GM19099 (cell line): ENCODE data around the gene ANKRD29.

Source experiments
- POLR2A ChIP-seq: IDR thresholded peaks from 3 replicates; pipeline ENCODE4 v1.6.1; 2011; ENCODE audit warnings: low read depth; ENCODE audit not compliant: insufficient read length; ENCODE audit errors: extremely low read depth

ANKRD29 gene

DNA sequence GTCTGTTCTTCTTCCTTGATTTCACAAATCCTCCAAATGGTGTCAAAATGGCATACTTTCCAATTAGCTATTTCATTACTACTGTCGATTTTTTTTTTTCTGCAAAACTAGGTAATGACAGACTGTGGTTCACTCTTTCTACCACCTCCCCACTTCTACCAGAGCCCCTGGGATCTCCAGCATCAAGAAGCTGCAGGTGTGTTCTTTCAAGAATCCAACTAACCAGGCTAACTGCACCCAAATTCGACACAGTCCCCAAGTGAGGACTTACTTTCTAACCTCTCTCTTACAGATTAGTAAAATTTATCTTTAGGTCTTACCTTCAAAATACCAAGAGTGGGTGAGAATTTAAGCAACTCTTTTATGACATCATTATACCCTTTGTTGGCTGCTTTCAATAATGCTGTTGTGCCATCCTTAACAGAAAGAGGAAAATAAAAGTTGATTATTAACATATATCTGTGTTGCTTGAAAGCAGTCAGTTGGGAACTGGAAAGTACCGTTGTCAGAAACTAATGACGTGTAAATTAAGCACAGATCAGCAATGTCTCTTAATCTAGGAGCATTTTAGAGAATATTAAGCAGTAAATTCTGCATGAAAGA, 45.2 kb downstream of the ANKRD29 start:
- peak; percentile 29 for TF ChIP-seq POLR2A

DNA sequence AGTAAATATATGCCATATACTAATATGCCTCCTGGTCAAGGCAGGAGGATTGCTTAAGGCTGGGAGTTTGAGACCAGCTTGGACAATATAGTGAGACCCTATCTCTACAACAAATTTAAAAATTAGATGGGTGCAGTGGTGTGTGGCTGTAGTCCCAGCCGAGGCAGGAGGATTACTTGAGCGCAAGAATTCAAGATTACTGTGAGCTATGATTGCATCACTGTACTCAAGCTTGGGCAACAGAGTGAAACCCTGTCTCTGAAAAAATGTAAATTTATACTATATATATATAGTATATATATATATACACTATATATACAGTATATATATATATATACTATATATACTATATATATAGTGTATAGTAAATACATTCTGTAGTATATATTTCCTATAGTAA, 46.5 kb downstream of the ANKRD29 start:
- no peak for TF ChIP-seq POLR2A

DNA sequence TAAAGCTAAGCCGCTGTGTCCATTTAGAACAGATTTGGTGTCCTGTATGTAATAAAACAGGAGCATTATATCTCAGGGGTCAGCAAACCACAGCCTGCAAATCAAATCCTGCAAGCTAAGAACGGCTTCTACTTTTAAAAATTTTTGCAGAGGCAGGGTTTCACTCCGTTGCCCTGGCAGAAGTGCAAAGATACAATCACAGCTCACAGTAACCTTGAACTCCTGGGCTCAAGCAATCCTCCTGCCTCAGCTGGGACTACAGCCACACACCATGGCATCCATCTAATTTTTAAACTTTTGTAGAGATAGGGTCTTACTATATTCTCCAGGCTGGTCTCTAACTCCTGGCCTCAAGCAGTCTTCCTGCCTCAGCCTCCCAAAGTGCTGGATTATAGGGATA, 47.8 kb downstream of the ANKRD29 start:
- TF ChIP-seq POLR2A, result no peak

DNA sequence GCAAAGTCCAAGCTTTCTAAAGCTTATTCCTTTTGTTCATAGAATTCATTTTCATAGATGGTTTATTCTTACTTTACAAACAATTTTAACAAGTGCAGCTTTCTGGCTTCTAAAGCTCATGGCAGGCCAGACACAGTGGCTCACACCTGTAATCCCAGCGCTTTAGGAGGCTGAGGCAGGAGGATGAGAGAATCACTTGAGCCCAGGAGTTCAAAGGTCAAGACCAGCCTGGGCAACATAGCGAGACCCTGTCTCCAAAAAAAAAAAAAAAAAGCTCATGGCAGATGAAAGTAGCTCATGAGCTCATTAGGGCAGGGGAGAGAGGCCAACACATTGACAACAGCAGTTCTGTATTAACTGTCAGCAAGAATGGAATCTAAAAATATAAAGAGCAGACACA, 48.3 kb downstream of the ANKRD29 start:
- no peak for TF ChIP-seq POLR2A

DNA sequence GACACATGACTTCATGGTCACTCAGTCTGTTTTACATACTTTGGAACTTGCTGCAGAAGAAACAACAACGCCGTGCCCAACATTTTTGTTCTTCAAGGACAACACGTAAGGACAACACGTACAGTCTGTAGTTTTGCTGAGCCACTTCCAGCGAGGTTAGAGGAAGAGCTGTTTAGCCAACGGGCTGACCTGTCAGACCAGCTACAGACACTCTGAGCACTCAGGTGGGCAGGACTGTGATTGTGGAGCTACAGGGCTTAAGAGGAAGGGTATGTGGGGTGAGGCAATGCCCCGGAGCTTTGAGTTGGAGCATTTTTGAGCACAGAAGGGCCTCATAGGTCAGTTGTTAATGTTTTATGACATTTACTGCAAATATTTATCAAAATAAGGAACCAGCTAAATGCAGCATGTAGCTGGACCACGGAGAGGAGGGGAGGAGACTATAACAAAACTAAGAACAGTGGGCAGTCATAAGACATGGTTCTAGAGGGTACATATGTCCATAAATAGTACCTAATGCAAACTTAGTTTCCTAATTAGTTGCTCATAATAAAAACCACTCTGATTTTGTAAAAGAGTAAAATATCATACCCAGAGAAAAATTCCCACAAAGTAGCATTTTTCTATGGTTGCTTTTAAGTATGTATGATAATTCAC, 50.1 kb downstream of the ANKRD29 start:
- TF ChIP-seq POLR2A, result no peak

DNA sequence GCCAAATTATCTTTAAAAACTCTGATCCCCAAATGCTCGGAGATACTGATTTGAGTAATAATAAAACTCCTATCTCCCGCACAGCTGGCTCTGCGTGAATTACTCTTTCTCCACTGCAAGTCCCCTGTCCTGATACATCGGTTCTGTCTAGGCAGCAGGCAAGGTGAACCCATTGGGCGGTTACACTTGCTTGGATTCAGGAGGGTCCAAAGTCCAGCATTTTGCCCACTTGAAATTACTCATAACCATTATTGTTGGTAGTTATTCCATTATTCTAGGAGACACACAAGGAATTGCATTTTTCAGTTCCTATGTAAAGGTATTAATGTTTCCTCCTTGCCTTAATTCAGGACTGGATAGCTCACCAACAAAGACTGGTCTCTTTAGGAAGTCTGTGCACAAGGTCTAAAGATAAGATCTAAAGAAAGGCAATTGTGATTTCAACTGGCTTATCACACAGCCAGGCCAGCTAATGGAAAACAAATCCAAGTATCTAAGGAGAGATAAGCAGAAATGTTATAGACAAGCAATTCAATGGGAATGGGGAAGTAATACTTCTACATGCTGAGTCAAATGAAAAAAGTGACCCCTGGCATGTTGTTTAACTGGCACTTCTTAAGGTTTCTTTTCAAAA, 53.2 kb downstream of the ANKRD29 start:
- TF ChIP-seq POLR2A, result no peak

DNA sequence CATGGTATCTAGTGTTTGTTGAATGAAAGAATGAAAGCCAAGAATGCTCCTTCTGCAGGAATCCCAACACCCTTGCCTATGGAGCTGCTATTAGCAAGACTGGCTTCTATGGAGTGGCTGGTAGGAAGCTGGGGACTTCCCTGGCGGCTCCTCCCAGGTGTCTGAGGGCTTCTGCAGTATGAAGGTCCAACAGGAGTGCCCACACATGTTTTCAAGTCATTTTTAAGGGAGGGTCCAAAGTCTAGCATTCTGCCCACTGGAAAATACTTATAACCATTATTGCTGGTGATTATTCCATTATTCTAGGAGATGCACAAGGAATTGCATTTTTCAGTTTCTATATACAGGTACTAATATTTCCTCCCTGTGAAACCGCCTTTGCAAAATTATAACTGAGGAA, 54.5 kb downstream of the ANKRD29 start:
- no peak for TF ChIP-seq POLR2A

DNA sequence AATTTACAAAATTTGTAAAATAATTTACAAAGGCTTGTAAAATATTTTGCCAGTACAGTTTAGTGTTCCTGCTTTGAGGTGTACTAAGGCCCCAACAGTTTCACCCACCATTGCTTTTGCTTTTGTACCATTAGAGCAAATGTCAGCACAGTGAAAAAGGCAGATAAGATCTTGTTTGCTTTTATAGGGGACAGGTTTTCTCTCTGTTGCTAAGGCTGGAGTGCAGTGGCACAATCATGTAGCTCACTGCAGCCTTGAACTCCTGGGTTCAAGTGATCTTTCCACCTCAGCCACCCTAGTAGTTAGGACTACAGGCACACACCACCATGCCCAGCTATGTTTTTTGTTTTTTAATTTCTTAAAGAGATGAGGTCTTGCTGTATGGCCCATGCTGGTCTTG, 56.8 kb downstream of the ANKRD29 start:
- no peak for TF ChIP-seq POLR2A

DNA sequence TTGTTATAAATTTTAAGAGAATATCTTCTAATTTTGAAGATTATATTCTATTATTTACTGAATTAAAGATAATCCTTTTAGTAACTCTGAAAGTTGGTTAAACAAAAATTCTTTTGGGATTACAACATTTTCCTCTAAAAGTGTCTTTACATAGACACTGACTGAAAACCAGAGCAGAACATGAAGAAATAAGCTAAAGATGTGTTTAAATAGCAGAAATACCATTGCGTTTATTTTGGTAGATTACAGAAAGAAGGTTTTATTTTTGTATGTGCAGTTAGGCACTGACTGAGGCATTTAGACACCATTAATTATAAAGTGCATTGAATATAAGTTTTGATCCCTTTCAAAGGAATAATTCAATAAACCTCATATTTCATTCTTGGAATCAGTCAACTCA, 62.9 kb downstream of the ANKRD29 start:
- TF ChIP-seq POLR2A, result no peak

DNA sequence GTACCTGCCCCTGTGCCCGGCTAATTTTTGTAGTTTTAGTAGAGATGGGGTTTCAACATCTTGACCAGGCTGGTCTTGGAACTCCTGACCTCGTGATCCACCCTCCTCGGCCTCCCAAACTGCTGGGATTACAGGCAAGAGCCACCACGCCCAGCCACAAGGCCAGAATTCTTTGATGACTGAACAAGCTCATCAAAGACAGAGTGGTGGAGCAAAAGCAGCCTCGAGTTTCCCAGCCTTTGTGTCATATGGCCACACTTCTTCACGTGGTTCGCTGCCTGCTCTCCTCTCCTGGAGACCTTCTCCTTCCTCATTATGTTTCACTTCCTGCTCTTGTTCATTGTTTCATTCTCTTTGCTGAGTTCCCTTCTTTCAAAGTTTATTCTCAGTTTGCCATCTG, 66.5 kb downstream of the ANKRD29 start:
- TF ChIP-seq POLR2A, result no peak

DNA sequence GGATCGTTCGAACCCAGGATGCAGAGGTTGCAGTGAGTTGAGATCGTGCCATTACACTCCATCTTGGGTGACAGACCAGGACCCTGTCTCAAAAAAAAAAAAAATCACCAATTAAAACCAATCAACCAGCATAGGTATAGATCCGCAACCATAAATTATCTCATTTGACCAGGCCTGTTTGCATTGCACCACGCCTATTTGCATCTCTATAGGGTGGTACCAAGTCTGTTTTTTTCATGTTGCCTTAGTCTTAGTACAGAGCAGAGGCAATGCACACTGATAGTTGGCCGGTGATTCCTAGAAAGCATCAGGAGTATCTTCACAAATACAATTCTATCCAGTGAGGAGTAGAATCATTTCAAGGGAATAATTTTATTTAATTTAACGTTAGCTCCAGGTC, 67.1 kb downstream of the ANKRD29 start:
- no peak for TF ChIP-seq POLR2A

DNA sequence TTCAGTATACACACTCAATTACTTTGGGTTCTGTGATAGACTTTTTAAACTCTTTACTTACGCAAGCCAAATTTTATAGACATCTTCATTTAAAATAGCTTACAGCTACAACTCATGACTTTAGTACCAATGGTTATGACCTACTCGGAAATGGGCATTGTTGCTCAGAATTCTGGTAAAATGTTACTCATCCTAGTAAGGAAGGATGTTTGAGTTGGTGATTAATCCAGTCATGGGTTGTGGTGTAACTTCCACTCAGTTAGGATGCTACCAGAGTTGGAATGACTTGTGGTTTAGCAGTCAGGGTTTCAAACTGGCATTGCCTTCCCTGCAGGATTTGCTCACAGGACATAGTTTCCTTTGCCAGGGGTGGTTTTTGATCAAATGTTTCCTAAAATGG, 69.0 kb downstream of the ANKRD29 start:
- no peak for TF ChIP-seq POLR2A

DNA sequence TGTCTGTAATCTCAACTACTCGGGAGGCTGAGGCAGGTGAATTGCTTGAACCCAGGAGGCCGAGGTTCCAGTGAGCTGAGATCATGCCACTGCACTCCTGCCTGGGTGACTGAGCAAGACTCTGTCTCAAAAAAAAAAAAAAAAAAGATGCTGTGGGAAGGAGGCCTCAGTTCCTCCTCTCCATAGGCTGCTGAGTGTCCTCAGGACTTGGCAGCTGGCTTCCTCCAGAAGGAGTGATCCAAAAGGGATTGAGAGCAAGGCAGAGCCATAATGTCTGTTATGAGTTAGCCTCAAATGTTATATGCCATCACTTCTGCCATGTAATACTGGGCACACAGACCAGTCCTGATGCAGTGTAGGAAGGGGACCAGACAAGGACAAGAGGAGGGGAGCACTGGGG, 69.8 kb downstream of the ANKRD29 start:
- TF ChIP-seq POLR2A, result no peak

DNA sequence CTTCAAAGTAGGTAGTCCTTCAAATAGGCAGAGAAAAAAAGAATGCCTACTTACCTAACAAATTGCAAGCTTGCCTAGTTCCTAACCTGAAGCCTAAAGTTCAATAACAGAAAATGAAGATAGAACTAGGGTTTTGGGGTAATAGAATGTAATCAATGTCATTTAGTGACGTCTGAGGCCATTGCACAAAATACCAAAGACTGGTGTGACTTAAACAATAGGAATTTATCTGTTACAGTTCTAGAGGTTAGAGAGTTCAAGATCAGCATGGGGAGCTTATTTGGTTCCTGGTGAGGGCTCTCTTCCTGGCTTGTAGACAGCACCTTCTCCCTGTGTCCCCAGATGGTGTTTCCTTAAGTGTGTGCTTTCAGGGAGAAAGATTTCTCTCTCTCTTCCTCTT, 71.7 kb downstream of the ANKRD29 start:
- no peak for TF ChIP-seq POLR2A

DNA sequence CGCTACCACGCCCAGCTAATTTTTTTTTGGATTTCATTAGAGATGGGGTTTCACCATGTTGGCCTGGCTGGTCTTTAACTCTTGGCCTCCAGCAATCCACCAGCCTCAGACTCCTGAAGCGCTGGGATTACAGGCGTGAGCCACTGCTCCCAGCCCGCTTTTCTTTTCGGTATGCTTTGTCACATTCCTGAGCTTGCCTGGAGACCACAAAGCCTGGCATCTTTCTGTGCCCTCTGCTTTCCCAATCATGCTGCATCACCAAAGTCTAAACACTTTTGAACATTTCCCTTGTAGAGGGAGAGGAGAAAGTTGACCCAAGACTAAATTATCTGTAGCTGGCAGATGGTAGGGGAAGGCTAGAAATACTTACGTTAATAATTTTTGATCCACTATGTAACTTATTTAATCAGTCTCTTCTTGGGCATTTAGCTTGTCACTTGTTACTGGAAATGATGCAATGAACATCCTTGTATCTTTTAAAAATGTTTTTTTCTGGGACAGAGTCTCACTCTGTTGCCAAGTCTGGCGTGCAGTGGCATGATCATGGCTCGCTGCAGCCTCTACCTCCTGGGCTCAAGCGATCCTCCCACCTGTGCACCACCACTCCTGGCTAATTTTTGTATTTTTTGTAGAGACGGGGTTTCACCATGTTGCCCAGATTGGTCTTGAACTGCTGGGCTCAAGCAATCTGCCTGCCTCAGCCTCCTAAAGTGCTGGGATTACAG, 73.7 kb downstream of the ANKRD29 start:
- TF ChIP-seq POLR2A, result no peak

DNA sequence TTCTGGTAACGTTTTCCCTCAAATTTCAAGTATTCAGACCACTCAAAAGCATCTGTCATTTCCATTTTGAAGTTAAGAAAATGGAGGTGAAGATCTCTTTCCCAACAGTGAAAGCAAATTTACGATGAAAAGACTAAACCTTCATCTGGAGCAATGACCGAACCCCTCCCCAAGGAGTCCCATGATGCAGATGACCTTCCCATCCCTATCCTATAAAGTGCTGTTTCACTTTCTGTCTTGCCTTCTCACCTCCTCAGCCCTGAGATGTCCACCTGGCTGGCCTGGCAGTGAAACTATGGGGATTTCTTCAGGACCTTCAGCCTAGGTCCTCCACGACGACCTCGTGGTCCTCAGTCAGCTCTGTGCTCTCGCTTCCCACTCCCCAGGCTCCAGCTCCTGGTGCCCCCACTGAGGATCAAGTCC, 75.5 kb downstream of the ANKRD29 start:
- TF ChIP-seq POLR2A, result no peak
